Vagina (tissue), 2 donors: ENCODE data around the gene TMEM171. TPM values are rescaled to one million over a fixed set of nuclear protein-coding genes. Genes with fewer than 3 reads are reported as not detected.

ENCODE experiments used
- DNase-seq, 2 donors: peaks; one replicate each; pipeline ENCODE4 v3.0.0-alpha.2; 2017; ENCODE audit errors: extremely low spot score in 2 of 2
- H3K27ac ChIP-seq: fragments of 200-600 bp; sonication (generic); one replicate; pipeline ENCODE4 v1.5.1; 2019
- H3K27me3 ChIP-seq: fragments of 200-600 bp; sonication (generic); one replicate; pipeline ENCODE4 v1.5.1; 2019
- H3K36me3 ChIP-seq, 2 donors: fragments of 200-600 bp; sonication (generic); one replicate each; pipeline ENCODE4 v1.5.1; 2017 to 2019
- H3K4me1 ChIP-seq: fragments of 200-600 bp; sonication (generic); one replicate; pipeline ENCODE4 v1.5.1; 2019
- H3K4me3 ChIP-seq, 2 donors: fragments of 200-600 bp; sonication (generic); 1 replicate in 1 of 2; 2 replicates in 1 of 2; pipeline ENCODE4 v1.5.1; 2016 to 2019
- H3K9me3 ChIP-seq: fragments of 200-600 bp; sonication (generic); one replicate; pipeline ENCODE4 v1.5.1; 2019
- CTCF ChIP-seq, 3 experiments: fragments of 450-650 bp in 2 of 3; fragments of 200-600 bp in 1 of 3; sonication (generic) in 1 of 3; IDR thresholded peaks; one replicate each; pipeline ENCODE4 v1.5.1; 2017 to 2019; ENCODE audit warnings: antibody characterized with exemption in 3 of 3, mild to moderate bottlenecking in 2 of 3, moderate library complexity in 2 of 3
- POLR2A ChIP-seq, 2 donors: fragments of 450-650 bp; IDR thresholded peaks; one replicate each; pipeline ENCODE4 v1.6.1; 2017; ENCODE audit warnings: antibody characterized with exemption in 2 of 2, mild to moderate bottlenecking in 2 of 2, moderate library complexity in 2 of 2
- POLR2AphosphoS5 ChIP-seq, 2 donors: sonication (generic); formaldehyde crosslinking; IDR thresholded peaks; one replicate each; pipeline ENCODE4 v1.9.0; 2017; ENCODE audit warnings: antibody characterized with exemption in 2 of 2, mild to moderate bottlenecking in 2 of 2, low read depth in 1 of 2; ENCODE audit not compliant: insufficient read depth in 1 of 2
- intact Hi-C: fragments of 100-400 bp; cut with DNase I; formaldehyde crosslinking; loops from one replicate; pipeline ENCODE4 v1.15.1; 2023
- total RNA-seq: library from RNA; depleted of rRNA; stranded (reverse); fragments of >200 nt; gene quantifications from one replicate; pipeline ENCODE4 v1.2.3, GENCODE V29; 2016

Gene TMEM171
- total RNA-seq, 1 donor from 2014 or later, result not detected

DNA sequence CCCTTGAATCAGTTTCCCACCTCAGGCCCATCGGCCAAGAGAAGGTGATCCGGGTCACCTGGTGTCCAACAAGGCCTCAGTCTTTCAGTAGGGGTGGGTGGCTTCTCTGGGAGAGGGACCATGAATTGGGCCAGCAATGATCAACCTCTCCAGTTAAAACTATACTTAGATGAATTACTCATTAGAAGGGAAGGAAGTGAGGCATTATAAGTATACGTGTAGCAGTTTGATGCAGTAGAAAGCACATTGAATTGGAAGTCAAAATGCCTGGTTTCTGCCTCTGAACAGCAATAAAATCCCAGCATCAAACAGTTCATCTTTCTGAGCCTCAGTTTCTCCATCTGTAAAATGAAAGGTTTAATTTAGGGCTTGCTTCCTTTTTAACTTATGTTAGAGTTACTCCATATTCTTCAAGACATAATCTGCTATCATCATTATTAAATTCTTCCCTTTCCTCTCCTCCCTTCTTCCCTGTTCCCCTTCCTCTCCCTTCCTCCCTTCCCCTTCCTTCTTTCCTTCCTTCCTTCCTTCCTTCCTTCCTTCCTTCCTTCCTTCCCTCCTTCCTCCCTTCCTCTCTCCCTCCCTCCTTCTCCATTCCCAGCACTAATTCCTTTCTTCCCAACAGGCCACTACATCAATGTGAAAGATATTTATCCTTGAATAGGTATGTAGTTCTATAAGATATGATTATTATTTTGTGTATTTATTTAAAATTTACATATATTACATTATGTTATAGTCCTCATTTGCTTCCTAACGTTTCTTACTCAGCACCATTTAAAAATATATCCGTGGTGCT, 34.0 kb downstream of the TMEM171 start:
- DNase-seq, result no peak
- TF ChIP-seq POLR2AphosphoS5 (IDR thresholded peaks at IDR 0.05; ENCODE audit: insufficient read depth in 1 of 2, low read depth in 1 of 2) (no peak), POLR2A (IDR thresholded peaks at IDR 0.05) (no peak), CTCF (IDR thresholded peaks at IDR 0.05) (no peak)
- Histone ChIP-seq H3K27ac (no peak overlapping the region), H3K4me1 (no peaks in the 10 kb centered on the region), H3K36me3 (no peaks in the 10 kb centered on the region), H3K27me3 (no peaks in the 10 kb centered on the region), H3K9me3 (no peaks in the 10 kb centered on the region), H3K4me3 (no peak overlapping the region)
- intact Hi-C loops, result no loop called here

GRCh38 chr5:73155271-73156222, 35.2 kb downstream of the TMEM171 start:
- DNase-seq, result no peak
- no peak for TF ChIP-seq POLR2A (IDR thresholded peaks at IDR 0.05)
- TF ChIP-seq POLR2AphosphoS5 (IDR thresholded peaks at IDR 0.05; ENCODE audit: insufficient read depth in 1 of 2, low read depth in 1 of 2), result no peak
- TF ChIP-seq CTCF (IDR thresholded peaks at IDR 0.05), result no peak
- intact Hi-C loops, result no loop called here

GRCh38 chr5:73157414-73158303, 37.3 kb downstream of the TMEM171 start:
- peak in 1 of 2 donors; percentile 40 for DNase-seq
- H3K4me1 ChIP-seq, result no peaks in the 10 kb centered on the region
- intact Hi-C loops, result no loop called here
- TF ChIP-seq POLR2A (IDR thresholded peaks at IDR 0.05) (no peak), POLR2AphosphoS5 (IDR thresholded peaks at IDR 0.05; ENCODE audit: insufficient read depth in 1 of 2, low read depth in 1 of 2) (no peak), CTCF (IDR thresholded peaks at IDR 0.05) (no peak)
- no peaks in the 10 kb centered on the region for H3K9me3 ChIP-seq
- no peaks in the 10 kb centered on the region for H3K36me3 ChIP-seq
- no peak overlapping the region for H3K27ac ChIP-seq
- no peak overlapping the region for H3K4me3 ChIP-seq
- no peaks in the 10 kb centered on the region for H3K27me3 ChIP-seq

More at GRCh38 chr5:73155271-73156222, 35.2 kb downstream of the TMEM171 start:
- Histone ChIP-seq H3K27me3 (no peaks in the 10 kb centered on the region), H3K36me3 (no peaks in the 10 kb centered on the region), H3K9me3 (no peaks in the 10 kb centered on the region), H3K27ac (no peak overlapping the region), H3K4me1 (no peaks in the 10 kb centered on the region), H3K4me3 (no peak overlapping the region)

GRCh38 chr5:73158313-73158712, 37.9 kb downstream of the TMEM171 start:
- no peaks in the 10 kb centered on the region for H3K4me1 ChIP-seq
- intact Hi-C loops, result no loop called here
- TF ChIP-seq CTCF (IDR thresholded peaks at IDR 0.05) (no peak), POLR2A (IDR thresholded peaks at IDR 0.05) (no peak), POLR2AphosphoS5 (IDR thresholded peaks at IDR 0.05; ENCODE audit: insufficient read depth in 1 of 2, low read depth in 1 of 2) (no peak)
- peak in 1 of 2 donors; percentile 16 for DNase-seq
- no peaks in the 10 kb centered on the region for H3K9me3 ChIP-seq
- no peaks in the 10 kb centered on the region for H3K36me3 ChIP-seq
- H3K27me3 ChIP-seq, result no peaks in the 10 kb centered on the region
- H3K4me3 ChIP-seq, result no peak overlapping the region
- H3K27ac ChIP-seq, result no peak overlapping the region
